HEK293 (cell line): Measurements from ENCODE around the gene DCC.

Source experiments
- CTCF ChIA-PET: fragments of 350-600 bp; formaldehyde crosslinking; extraction: SDS; loops from one replicate; lab custom pipeline; 2021; ENCODE audit warnings: antibody characterized with exemption; lab: Yijun Ruan, JAX
- POLR2A ChIA-PET: fragments of 300-600 bp; formaldehyde crosslinking; extraction: SDS; loops from one replicate; lab custom pipeline; 2020; ENCODE audit warnings: antibody characterized with exemption, inconsistent platforms; lab: Yijun Ruan, JAX
- H3K27ac ChIP-seq: fragments of 200-500 bp; sonication (Bioruptor generic); 2 replicates; pipeline ENCODE4 v1.5.1; 2014; ENCODE audit warnings: low read depth, low read length, control low read depth, inconsistent platforms; ENCODE audit errors: extremely low read depth
- H3K36me3 ChIP-seq, 2 experiments: fragments of 200-500 bp in 1 of 2; sonication (Bioruptor generic) in 1 of 2; 1 replicate in 1 of 2; 2 replicates in 1 of 2; pipeline ENCODE4 v1.5.1; 2014 to 2017; ENCODE audit warnings: inconsistent platforms in 2 of 2, low read length in 2 of 2; ENCODE audit not compliant: control insufficient read depth in 2 of 2, insufficient read depth in 1 of 2
- H3K4me1 ChIP-seq: fragments of 200-500 bp; sonication (Bioruptor generic); 2 replicates; pipeline ENCODE4 v1.5.1; 2014; ENCODE audit warnings: mild to moderate bottlenecking, low read length, inconsistent platforms; ENCODE audit not compliant: control insufficient read depth, insufficient read depth
- H3K4me3 ChIP-seq: 2 replicates; pipeline ENCODE4 v1.5.1; 2011; ENCODE audit warnings: low read depth, mild to moderate bottlenecking, control low read depth, low read length, moderate library complexity
- H3K9me3 ChIP-seq: fragments of 200-500 bp; sonication (Bioruptor generic); 2 replicates; pipeline ENCODE4 v1.5.1; 2014; ENCODE audit warnings: low read depth, low read length, inconsistent platforms; ENCODE audit not compliant: control insufficient read depth, insufficient read depth
- ELK4 ChIP-seq: IDR thresholded peaks from 2 replicates; pipeline ENCODE4 v1.6.1; 2011; ENCODE audit warnings: mild to moderate bottlenecking, low read depth, low read length, borderline replicate concordance
- FEZF1 ChIP-seq: fragments of 450-650 bp; formaldehyde crosslinking; IDR thresholded peaks from 2 replicates; pipeline ENCODE4 v1.5.1; 2016; ENCODE audit warnings: missing biosample characterization, missing genetic modification characterization
- HOXC10 ChIP-seq: sonication (generic); formaldehyde crosslinking; IDR thresholded peaks from 2 replicates; pipeline ENCODE4 v1.8.1; 2023; ENCODE audit warnings: mild to moderate bottlenecking, missing genetic modification reagents
- HOXD13 ChIP-seq: sonication (generic); formaldehyde crosslinking; IDR thresholded peaks from 2 replicates; pipeline ENCODE4 v1.8.0; 2022; ENCODE audit warnings: missing genetic modification reagents, borderline replicate concordance
- KLF10 ChIP-seq: fragments of 450-650 bp; IDR thresholded peaks from 2 replicates; pipeline ENCODE4 v1.5.1; 2018; ENCODE audit warnings: missing biosample characterization, mild to moderate bottlenecking, missing genetic modification characterization
- PRDM10 ChIP-seq: fragments of 450-650 bp; formaldehyde crosslinking; IDR thresholded peaks from 2 replicates; pipeline ENCODE4 v1.5.1; 2016; ENCODE audit warnings: missing biosample characterization, missing genetic modification characterization
- SALL2 ChIP-seq: fragments of 450-650 bp; formaldehyde crosslinking; IDR thresholded peaks from 2 replicates; pipeline ENCODE4 v1.5.0; 2017; ENCODE audit warnings: missing biosample characterization, mild to moderate bottlenecking, missing genetic modification characterization, borderline replicate concordance
- SP2 ChIP-seq: fragments of 450-650 bp; formaldehyde crosslinking; IDR thresholded peaks from 2 replicates; pipeline ENCODE4 v1.5.1; 2016; ENCODE audit warnings: missing biosample characterization, missing genetic modification characterization
- SP7 ChIP-seq: fragments of 450-650 bp; formaldehyde crosslinking; IDR thresholded peaks from 2 replicates; pipeline ENCODE4 v1.5.1; 2016; ENCODE audit warnings: missing biosample characterization, missing genetic modification characterization
- TCF7L2 ChIP-seq: IDR thresholded peaks from 2 replicates; pipeline ENCODE4 v1.6.1; 2011; ENCODE audit warnings: low read depth, mild to moderate bottlenecking, inconsistent platforms, low read length, moderate library complexity, borderline replicate concordance
- WT1 ChIP-seq: fragments of 450-650 bp; formaldehyde crosslinking; IDR thresholded peaks from 2 replicates; pipeline ENCODE4 v1.5.1; 2016; ENCODE audit warnings: missing biosample characterization, missing genetic modification characterization
- ZBTB8A ChIP-seq: fragments of 450-650 bp; formaldehyde crosslinking; IDR thresholded peaks from 2 replicates; pipeline ENCODE4 v1.5.1; 2016; ENCODE audit warnings: missing biosample characterization, missing genetic modification characterization
- ZFHX2 ChIP-seq: fragments of 450-650 bp; formaldehyde crosslinking; conservative IDR thresholded peaks from 2 replicates; pipeline ENCODE4 v1.5.1; 2016; ENCODE audit warnings: missing biosample characterization, missing genetic modification characterization
- ZIC2 ChIP-seq: fragments of 450-650 bp; formaldehyde crosslinking; IDR thresholded peaks from 2 replicates; pipeline ENCODE4 v1.5.1; 2016; ENCODE audit warnings: missing biosample characterization, missing genetic modification characterization
- ZNF175 ChIP-seq: fragments of 450-650 bp; formaldehyde crosslinking; IDR thresholded peaks from 2 replicates; pipeline ENCODE4 v1.5.1; 2016; ENCODE audit warnings: missing biosample characterization, missing genetic modification characterization
- ZNF2 ChIP-seq: fragments of 450-650 bp; formaldehyde crosslinking; IDR thresholded peaks from 2 replicates; pipeline ENCODE4 v1.5.1; 2016; ENCODE audit warnings: missing biosample characterization, missing genetic modification characterization
- ZNF211 ChIP-seq: fragments of 450-650 bp; formaldehyde crosslinking; IDR thresholded peaks from 2 replicates; pipeline ENCODE4 v1.5.1; 2016; ENCODE audit warnings: low read depth, missing biosample characterization, missing genetic modification characterization
- ZNF23 ChIP-seq: fragments of 450-650 bp; formaldehyde crosslinking; IDR thresholded peaks from 2 replicates; pipeline ENCODE4 v1.5.1; 2016; ENCODE audit warnings: missing biosample characterization, missing genetic modification characterization, borderline replicate concordance
- ZNF26 ChIP-seq: fragments of 450-650 bp; formaldehyde crosslinking; IDR thresholded peaks from 2 replicates; pipeline ENCODE4 v1.5.1; 2016; ENCODE audit warnings: missing biosample characterization, missing genetic modification characterization
- ZNF513 ChIP-seq: fragments of 450-650 bp; IDR thresholded peaks from 2 replicates; pipeline ENCODE4 v1.5.1; 2018; ENCODE audit warnings: missing biosample characterization, missing genetic modification characterization
- ZNF518A ChIP-seq: fragments of 450-650 bp; formaldehyde crosslinking; conservative IDR thresholded peaks from 2 replicates; pipeline ENCODE4 v1.5.1; 2016; ENCODE audit warnings: low read depth, missing biosample characterization, missing genetic modification characterization
- ZNF529 ChIP-seq: fragments of 450-650 bp; formaldehyde crosslinking; IDR thresholded peaks from 2 replicates; pipeline ENCODE4 v1.5.1; 2017; ENCODE audit warnings: missing genetic modification characterization, missing biosample characterization; ENCODE audit not compliant: insufficient replicate concordance
- ZNF660 ChIP-seq: fragments of 450-650 bp; IDR thresholded peaks from 2 replicates; pipeline ENCODE4 v1.5.1; 2018; ENCODE audit warnings: missing biosample characterization, mild to moderate bottlenecking, missing genetic modification characterization
- ZNF843 ChIP-seq: fragments of 450-650 bp; formaldehyde crosslinking; IDR thresholded peaks from 2 replicates; pipeline ENCODE4 v1.5.1; 2016; ENCODE audit warnings: missing biosample characterization, missing genetic modification characterization

Gene DCC

GRCh38 chr18:52409727-52410126 is 69.7 kb downstream of the DCC start:
- Histone ChIP-seq H3K27ac (no peak overlapping the region), H3K4me3 (no peak overlapping the region), H3K9me3 (no peaks in the 10 kb centered on the region), H3K36me3 (no peaks in the 10 kb centered on the region), H3K4me1 (no peaks in the 10 kb centered on the region)
- POLR2A ChIA-PET = no interaction called here
- TF ChIP-seq ELK4 = no peak
- TF ChIP-seq WT1 (tag by site-specific recombination) = no peak
- TF ChIP-seq KLF10 (tag by site-specific recombination) = no peak
- TF ChIP-seq ZNF26 (tag by site-specific recombination) = no peak
- no peak for TF ChIP-seq ZNF23 (tag by site-specific recombination)
- TF ChIP-seq ZBTB8A = no peak
- TF ChIP-seq ZNF529 (tag by site-specific recombination) = no peak
- CTCF ChIA-PET = no interaction called here

- Histone ChIP-seq H3K27ac (no peak overlapping the region), H3K4me1 (no peaks in the 10 kb centered on the region), H3K9me3 (no peaks in the 10 kb centered on the region), H3K36me3 (no peaks in the 10 kb centered on the region), H3K4me3 (no peak overlapping the region)
- ChIA-PET POLR2A (no interaction called here), CTCF (no interaction called here)
- TF ChIP-seq PRDM10 (tag by site-specific recombination) (no peak), FEZF1 (no peak), TCF7L2 (no peak), HOXC10 (CRISPR knock-in tag) (no peak), ZFHX2 (no peak), SP7 (tag by site-specific recombination) (no peak), ZNF518A (tag by site-specific recombination) (no peak), ZNF843 (tag by site-specific recombination) (no peak), ZIC2 (tag by site-specific recombination) (no peak), HOXD13 (CRISPR knock-in tag) (no peak), SP2 (tag by site-specific recombination) (no peak), ZNF660 (tag by site-specific recombination) (no peak), ZNF211 (tag by site-specific recombination) (no peak), SALL2 (tag by site-specific recombination) (no peak), ZNF513 (tag by site-specific recombination) (no peak), ZNF175 (tag by site-specific recombination) (no peak), ZNF2 (tag by site-specific recombination) (no peak)
These were observed 75.1 kb downstream of the DCC start for GRCh38 chr18:52415131-52415530.
